ENCODE measurements around the gene ADRA1B. TPM values are rescaled to one million over a fixed set of nuclear protein-coding genes. Genes with fewer than 3 reads are reported as not detected.
A peak's percentile ranks its signal among the peaks of the same experiment; 100 is the strongest.

The ADRA1B gene
- total and polyA plus RNA-seq, 10 of the 15 experiments (the other 5 are each of a cell fraction or from before 2014, with no cell fraction given): 0.04 TPM; not detected in 9

DNA sequence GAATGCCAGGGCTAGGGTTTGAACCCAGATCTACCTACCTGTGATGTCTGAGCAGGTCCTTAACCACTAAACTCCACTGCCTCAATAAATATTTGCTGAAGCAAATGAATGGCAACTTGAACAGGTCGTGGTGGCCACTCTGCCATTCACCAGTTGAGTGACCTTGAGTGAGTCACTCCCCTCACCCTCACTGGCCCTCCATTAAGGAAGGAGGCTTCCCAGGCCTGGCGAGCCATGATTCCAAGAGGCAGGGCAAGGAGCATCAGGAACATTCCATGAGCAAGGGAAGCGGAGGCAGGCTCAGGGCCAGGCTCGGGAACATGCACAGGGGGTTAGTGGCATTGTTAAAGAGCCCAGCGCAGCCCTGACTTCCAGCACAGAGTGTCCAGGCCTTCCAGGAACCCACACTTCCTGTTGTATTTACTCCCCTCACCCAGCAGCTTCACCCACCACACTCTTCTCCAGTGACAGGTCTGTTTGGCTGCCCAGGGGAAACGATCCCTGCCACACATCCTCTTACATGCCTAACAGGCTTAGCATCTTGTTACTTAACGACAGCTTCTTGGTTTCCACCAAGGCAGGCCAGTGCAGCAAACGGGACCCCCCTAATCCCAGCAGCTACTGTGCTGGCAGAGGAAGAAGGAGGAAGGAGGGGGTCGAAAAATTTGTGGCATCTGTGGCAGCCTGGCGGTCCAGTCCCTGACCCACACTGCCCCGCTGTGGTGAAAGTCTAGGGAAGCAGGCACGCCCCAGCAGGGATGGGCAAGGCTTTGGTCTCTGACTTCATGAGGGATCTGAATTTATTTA lies 49.0 kb downstream of the ADRA1B start:
- no peak overlapping the region for H3K27ac ChIP-seq (ENCODE audit: control insufficient read depth, insufficient read depth)
- H3K9ac ChIP-seq (ENCODE audit: control insufficient read depth, insufficient read depth, low read length): no peak overlapping the region
- in situ Hi-C loops (cut with MboI): no loop called here
- ChIA-PET SMC1A (ENCODE audit: uncharacterized antibody, unreplicated experiment) (interaction anchor here (0.9 to 1.8 kb wide), 9 partner anchors 11 to 648 kb away, joined by 3 to 6 read pairs (median 3); no protein-coding TSS in a partner anchor), RAD21 (ENCODE audit: unreplicated experiment) (interaction anchor here (1.6 kb wide), 1 partner anchor 808 kb away, joined by 4 read pairs; no protein-coding TSS in a partner anchor), CTCF (interaction anchor here (1.3 to 2.4 kb wide), 9 partner anchors 9 to 633 kb away, joined by 3 to 10 read pairs (median 5); no protein-coding TSS in a partner anchor), POLR2A (no interaction called here)
- H3K36me3 ChIP-seq (ENCODE audit: control insufficient read depth in 2 of 2, insufficient read depth in 2 of 2, low read length in 1 of 2): no peaks in the 10 kb centered on the region
- FAIRE-seq (no peak), ATAC-seq (peak; percentile 91), DNase-seq (ENCODE audit: low read depth, low spot score) (no peak)
- intact Hi-C loops (cut with micrococcal nuclease; ENCODE audit: unreplicated experiment): loop anchor here (1.0 to 5.0 kb wide), 3 partner anchors 521 to 808 kb away; no protein-coding TSS in a partner anchor
- H3K9me3 ChIP-seq (replicated peaks; ENCODE audit: control insufficient read depth, insufficient read depth, low read length): no peaks in the 10 kb centered on the region
- H3K4me3 ChIP-seq: no peak overlapping the region
- H3K27me3 ChIP-seq (replicated peaks in 1 of 2; ENCODE audit: control insufficient read depth in 2 of 2, insufficient read depth in 2 of 2, low read length in 1 of 2): 0 out of 4 replicates have a peak, but pooled peaks cover 0 to 4% of the 10 kb centered on the region in 2 experiments
- BruUV-seq (replicated peaks): no TSS peak
- no peaks in the 10 kb centered on the region for H3K79me2 ChIP-seq (ENCODE audit: control insufficient read depth, insufficient read depth, low read length)
- H3K4me1 ChIP-seq (ENCODE audit: control insufficient read depth, insufficient read depth, low read length): no peaks in the 10 kb centered on the region
- H3K4me2 ChIP-seq (ENCODE audit: control insufficient read depth, insufficient read depth): no peak overlapping the region
- H4K20me1 ChIP-seq (ENCODE audit: control insufficient read depth, insufficient read depth): no peaks in the 10 kb centered on the region
- no peak overlapping the region for H2AFZ ChIP-seq (ENCODE audit: control insufficient read depth, low read depth, low read length)
- 18% methylated on average over 12 of the region's 12 CpGs for WGBS (ENCODE audit: insufficient coverage, insufficient replicate concordance, low lambda C conversion rate, missing lambda C conversion rate)
- TF ChIP-seq SREBF1 (IDR thresholded peaks at IDR 0.05; ENCODE audit: low read length) (no peak), TAF1 (IDR thresholded peaks at IDR 0.05; ENCODE audit: borderline replicate concordance, low read depth, low read length) (no peak), POLR2AphosphoS2 (IDR thresholded peaks at IDR 0.05; ENCODE audit: low read depth, low read length) (no peak), NFYA (IDR thresholded peaks at IDR 0.05; ENCODE audit: borderline replicate concordance, low read depth, low read length) (no peak), SKIL (IDR thresholded peaks at IDR 0.05; ENCODE audit: low read depth, poor library complexity, severe bottlenecking) (no peak), EGR1 (IDR thresholded peaks at IDR 0.05; ENCODE audit: borderline replicate concordance in 1 of 2, low read depth in 2 of 2, low read length in 2 of 2) (no peak), MEF2A (IDR thresholded peaks at IDR 0.05; ENCODE audit: insufficient read depth, low read depth, low read length) (no peak), CUX1 (IDR thresholded peaks at IDR 0.05; ENCODE audit: insufficient replicate concordance, low read depth, low read length) (no peak), CBFB (IDR thresholded peaks at IDR 0.05; ENCODE audit: low read depth) (no peak), DPF2 (IDR thresholded peaks at IDR 0.05) (no peak), FOXM1 (IDR thresholded peaks at IDR 0.05; ENCODE audit: low read depth, low read length) (no peak)
